ENCODE data around the gene GRAMD4.
"Not testable (repeated sequence)": the region's sequence is repeated elsewhere in the genome, so short reads cannot be mapped to it uniquely, and the experiment has no call there.

The GRAMD4 gene

GRCh38 chr22:46639843-46640242 is 19.7 kb downstream of the GRAMD4 start:
- DNase-seq: no peak

GRCh38 chr22:46640293-46641055 is 20.3 kb downstream of the GRAMD4 start:
- no peak for DNase-seq

DNA sequence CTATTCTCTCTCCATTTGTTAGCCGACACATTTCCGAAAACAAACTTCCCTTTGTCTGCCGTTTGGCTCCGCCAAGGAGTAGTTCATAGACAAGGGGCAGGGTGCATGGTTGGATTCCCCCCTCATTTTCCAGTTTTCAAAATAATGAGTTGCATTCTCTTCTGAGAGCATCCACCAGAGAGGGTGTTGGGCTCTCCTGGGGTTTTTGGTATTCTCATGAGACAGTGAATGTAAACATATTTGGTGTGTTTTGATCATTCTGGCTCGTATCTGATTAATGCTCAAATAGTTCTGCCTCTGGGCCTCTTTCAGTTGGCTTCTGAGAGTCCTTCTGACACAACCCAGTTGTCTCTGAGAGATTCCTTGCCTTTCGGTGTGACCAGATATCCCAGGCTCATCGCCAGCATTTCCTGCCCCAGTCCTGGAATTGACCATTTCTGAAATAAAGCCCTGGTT is 21.7 kb downstream of the GRAMD4 start:
- no peak for DNase-seq

DNA sequence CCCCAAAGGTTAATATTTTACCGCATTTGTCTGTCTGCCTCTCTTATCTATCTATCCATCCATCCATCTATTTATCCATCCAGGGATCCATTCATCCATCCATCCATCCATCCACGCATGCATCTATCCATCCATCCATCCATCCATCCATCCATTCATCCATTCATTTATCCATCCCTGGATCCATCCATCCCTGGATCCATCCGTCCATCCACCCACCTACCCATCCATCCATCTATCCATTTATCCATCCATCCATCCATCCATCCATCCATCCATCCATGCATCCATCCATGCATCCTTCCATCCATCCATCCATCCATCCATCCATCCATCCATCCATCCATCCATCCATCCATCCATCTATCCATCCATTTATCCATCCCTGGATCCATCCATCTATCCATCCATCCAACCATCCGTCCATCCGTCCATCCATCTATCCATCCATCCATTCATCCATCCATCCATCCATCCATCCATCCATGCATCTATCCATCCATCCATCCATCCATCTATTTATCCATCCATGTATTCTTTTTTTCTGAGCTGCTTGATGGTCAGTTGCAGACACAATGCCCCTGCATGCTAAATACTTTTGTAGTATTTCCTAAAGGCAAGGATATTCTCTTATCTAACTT is 22.8 kb downstream of the GRAMD4 start:
- not testable (repeated sequence) for DNase-seq

DNA sequence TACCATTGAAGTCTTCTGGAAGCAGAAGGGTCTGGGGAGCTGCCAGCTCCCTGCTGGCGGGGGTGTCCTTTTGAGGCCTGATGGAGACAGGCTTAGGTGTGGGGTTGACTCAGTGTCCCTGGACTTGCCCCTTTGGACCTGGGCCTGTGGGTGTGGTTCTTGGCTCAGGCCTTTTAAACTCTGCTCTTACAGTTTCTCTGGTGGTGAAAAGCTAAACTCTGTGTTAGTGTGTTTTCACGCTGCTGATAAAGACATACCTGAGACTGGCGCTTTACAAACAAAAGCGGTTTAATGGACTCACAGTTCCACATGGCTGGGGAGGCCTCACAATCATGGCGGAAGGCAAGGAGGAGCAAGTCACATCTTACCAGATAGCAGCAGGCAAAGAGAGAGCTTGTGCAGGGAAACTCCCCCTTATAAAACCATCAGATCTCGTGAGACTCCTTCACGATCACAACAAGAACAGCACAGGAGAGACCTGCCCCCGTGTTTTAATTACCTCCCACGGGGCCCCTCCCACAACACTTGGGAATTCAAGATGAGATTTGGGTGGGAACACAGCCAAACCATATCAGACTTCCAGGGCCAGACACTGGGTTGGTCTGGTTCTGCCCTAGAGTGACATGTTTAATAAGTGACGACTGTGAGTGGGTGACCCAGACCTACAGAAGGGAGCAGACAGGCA is 26.5 kb downstream of the GRAMD4 start:
- no peak for DNase-seq

GRCh38 chr22:46648225-46648820 is 28.1 kb downstream of the GRAMD4 start:
- DNase-seq: not testable (repeated sequence)

GRCh38 chr22:46649141-46650077 is 29.2 kb downstream of the GRAMD4 start:
- DNase-seq: peak; percentile 58

GRCh38 chr22:46650078-46650810 is 30.1 kb downstream of the GRAMD4 start:
- DNase-seq: no peak

DNA sequence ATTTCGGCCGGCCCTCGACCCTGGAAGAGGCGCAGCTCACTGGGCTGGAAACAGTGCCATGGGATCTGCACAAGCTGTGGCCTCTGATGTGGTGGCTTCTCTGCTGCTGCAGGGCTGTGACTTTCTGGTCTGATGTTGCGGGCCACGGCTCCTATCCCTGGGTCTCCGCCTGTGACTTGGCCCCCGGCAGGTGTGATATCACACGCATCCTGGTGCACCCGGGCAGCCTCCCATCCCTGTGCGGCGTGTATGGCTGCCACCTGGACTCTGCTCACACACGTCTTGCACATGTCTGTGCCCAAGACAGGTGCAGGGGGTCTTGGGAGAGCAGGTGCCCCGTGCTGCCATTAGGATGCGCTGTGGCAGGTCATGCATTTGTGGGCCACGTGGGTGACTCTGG is 31.1 kb downstream of the GRAMD4 start:
- DNase-seq: no peak

DNA sequence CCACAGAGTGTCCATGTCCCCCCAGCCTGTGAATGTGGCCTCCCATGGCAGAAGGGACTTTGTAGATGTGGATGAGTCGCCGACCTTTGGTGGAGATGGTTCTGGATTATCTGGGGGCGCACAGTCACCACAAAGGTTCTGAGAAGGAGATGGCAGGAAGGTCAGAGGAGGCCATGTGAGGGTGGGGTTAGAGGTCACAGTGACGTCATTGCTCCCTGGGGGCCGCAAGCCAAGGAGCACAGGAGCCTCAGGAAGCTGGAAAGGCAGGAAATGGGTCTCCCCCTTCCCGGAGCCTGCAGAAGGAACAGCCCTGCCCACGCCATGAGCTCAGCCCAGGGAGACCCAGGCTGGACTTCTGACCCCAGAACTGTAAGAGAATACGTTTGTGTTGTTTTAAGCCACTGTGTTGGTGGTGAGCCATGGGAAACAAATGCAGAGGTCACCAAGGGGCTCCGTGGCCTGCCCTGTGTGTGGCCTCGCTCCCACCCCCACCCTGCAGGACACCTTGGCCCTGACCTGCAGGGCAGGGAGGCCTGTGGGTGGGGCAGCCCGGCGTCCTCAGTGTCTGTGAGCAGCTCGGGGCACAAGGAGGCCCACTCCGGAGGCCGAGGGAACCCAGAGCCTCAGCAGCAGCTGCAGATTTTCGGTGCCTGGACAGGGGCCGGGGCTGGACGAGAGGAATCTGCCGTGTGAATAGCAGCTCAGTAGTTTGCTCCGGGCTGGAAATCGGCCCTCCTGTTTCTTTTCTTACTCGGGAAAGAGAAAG is 32.1 kb downstream of the GRAMD4 start:
- DNase-seq: no peak

DNA sequence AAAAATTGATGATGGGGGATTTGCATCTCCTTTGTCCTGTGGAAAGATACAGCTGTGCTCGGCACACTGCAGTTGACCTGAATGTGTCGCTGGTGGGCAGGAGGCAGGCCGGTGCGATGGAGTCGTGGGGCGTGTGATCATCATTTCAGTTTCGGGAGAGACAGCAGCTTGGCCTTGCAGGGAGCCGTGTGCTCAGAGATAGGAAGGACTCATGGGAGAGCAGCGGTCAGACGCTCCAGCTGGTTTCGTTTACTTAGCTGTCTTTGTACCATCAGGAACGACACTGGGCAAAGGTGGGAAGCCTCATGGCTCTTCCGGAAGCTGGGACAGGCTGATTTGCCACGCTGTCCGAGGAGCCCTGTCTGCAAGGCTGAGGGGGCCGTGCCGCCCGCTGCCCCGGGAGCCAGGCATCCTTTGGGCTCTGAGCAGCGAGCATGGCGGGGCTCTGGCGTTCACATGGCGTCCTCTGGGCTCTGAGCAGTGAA is 32.7 kb downstream of the GRAMD4 start:
- peak; percentile 8 for DNase-seq

- DNase-seq: no peak
Observed at GRCh38 chr22:46653596-46653995, 33.4 kb downstream of the GRAMD4 start.

DNA sequence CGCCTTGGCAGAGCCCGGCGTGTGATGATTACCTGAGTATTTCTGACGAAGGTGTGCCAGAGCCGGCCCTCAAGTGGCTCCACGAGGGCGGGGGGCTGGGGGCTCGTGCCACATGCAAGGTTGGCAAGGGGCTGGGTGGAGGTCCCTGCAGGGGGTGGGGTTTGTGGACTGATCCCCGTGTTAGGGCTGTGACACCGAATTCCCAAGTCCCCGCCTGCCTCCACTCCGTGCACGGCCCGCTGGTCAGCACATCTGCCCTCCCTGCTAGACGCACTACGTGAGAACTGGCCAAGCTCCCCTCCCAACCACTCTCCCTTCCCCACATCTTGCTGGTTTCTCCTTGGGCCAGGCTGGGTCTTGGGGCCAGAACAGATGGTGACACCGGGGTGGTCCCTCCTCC is 34.2 kb downstream of the GRAMD4 start:
- no peak for DNase-seq

DNA sequence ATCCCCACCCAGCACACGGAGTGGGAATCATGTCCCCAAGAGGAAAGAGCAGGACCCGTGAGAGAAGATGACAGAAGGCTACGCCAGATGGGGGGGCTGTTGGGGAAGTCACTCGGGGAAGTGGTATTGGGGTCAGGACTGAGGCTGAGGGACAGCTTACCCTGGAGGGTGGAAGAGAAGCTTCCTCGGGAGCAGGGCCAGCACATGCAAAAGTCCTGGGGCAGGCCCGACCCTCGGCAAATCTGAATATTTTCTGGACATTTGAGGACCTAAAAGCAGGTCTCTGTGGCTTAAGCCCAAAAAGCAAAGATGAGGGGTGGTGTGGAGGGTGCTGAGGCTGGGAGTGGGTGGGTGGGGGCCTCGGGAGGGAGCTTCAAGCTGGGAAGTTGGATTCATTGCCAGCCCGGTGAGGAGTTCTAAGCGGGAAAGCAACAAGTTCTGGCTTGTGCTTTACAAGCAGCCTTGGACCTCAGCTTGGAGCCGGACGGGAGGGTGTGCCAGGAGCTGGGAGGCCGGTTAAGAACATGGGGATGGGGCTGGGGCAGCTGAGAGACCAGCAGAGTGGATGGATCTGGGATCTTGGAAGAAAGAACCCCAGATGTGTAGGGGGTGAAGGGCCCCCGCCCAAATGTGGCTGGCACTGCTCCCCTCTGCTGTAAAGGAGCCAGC is 34.9 kb downstream of the GRAMD4 start:
- no peak for DNase-seq

- DNase-seq: no peak
Observed at GRCh38 chr22:46655861-46656608, 35.8 kb downstream of the GRAMD4 start.

DNA sequence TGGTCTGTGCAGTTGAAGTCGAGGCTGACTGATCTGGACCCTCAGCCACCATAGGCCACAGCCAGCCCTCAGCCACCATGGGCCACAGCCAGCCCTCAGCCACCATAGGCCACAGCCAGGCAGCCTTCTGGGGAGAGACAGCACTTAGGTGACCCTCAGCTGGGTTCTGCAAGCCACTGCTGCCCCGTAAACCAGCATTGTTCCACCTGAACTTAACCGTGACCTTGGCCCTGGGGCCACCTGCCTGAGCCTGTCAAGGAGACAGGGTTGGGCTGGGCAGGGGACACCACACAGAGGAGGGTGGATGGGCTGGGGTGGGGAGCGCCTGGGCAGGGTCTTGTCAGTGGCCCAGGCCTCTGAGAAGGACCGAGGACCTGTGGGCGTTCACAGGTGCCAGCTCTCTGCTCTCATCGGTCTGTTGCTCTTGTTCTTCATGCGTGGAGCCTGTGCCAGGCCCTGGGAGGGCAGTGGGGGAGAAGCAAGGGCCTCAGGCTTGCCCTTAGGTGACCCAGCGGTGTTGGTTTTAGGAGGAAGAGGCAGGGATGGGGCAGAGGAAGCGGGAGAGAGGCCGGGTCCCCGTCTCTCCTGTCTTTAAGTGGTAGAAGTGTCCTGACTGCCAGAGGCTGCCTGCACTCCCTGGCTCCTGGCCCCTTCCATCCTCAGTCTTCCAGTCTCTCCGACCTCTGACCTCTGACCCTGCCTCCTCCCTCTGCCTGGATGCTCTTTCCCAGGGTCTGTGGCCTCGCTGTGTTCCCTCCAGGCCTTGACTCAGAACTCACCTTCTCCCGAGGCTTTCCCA is 36.9 kb downstream of the GRAMD4 start:
- DNase-seq: no peak

- no peak for DNase-seq
Observed at GRCh38 chr22:46657655-46657953, 37.4 kb downstream of the GRAMD4 start.

All from NCI-H1092 treated with DMSO at 0.1 percent for 48 hours (cell line).